ENCODE measurements around the gene SEM1.
A peak's percentile ranks its signal among the peaks of the same experiment; 100 is the strongest.
"Not testable (repeated sequence)": the region's sequence is repeated elsewhere in the genome, so short reads cannot be mapped to it uniquely, and the experiment has no call there.

Gene SEM1

DNA sequence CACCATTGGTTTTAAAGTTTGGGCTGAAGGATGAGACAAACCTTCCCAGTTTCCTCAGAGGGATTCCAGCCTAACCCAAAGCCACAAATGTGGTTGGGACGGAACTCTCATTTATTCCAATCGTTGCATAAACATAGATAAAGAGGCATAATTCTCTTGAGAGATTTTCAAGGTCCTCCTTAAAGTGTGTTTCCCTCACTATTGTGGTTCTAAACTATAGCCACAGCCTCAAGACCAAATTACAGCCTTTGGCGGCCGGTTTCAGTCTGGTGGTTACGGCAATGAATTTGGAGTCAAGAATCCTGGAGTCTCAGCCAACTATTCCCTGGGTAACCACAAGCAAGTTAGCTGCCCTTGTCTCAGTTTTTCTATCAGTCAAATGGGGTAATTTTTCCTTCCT, 42.6 kb downstream of the SEM1 start:
- TF ChIP-seq, protein P1, sequence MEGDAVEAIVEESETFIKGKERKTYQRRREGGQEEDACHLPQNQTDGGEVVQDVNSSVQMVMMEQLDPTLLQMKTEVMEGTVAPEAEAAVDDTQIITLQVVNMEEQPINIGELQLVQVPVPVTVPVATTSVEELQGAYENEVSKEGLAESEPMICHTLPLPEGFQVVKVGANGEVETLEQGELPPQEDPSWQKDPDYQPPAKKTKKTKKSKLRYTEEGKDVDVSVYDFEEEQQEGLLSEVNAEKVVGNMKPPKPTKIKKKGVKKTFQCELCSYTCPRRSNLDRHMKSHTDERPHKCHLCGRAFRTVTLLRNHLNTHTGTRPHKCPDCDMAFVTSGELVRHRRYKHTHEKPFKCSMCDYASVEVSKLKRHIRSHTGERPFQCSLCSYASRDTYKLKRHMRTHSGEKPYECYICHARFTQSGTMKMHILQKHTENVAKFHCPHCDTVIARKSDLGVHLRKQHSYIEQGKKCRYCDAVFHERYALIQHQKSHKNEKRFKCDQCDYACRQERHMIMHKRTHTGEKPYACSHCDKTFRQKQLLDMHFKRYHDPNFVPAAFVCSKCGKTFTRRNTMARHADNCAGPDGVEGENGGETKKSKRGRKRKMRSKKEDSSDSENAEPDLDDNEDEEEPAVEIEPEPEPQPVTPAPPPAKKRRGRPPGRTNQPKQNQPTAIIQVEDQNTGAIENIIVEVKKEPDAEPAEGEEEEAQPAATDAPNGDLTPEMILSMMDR (IDR thresholded peaks at IDR 0.05; ENCODE audit: low read depth, low read length, missing control alignments) = no peak
- no peak overlapping the region for H3K4me3 ChIP-seq (ENCODE audit: low read depth, low read length)
- in situ Hi-C loops (cut with HindIII; ENCODE audit: low sequenced_read_pairs) = no loop called here
- peak; percentile 82 for DNase-seq (ENCODE audit: low read depth)

DNA sequence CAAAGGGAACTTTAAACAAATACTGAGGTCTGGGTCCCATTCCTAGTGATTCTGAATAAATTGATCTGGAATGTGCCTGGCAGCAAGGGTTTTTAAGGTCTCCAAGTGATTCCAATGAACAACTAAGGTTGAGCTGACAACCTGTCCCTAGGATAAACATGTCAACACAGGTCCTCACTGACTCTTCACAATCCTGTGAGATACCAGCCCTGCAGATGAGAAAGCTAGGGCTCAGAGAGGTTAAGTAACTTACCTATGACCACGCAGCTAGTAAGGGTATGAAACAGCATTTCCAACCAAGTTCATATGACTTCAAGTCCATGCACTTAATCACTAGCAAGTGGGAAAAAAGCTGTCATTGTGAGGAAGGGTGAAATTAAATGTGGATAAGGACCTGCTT, 44.0 kb downstream of the SEM1 start:
- no peak overlapping the region for H3K4me3 ChIP-seq (ENCODE audit: low read depth, low read length)
- TF ChIP-seq, protein P1 (IDR thresholded peaks at IDR 0.05; ENCODE audit: low read depth, low read length, missing control alignments) = no peak
- no peak for DNase-seq (ENCODE audit: low read depth)
- in situ Hi-C loops (cut with HindIII; ENCODE audit: low sequenced_read_pairs) = no loop called here

DNA sequence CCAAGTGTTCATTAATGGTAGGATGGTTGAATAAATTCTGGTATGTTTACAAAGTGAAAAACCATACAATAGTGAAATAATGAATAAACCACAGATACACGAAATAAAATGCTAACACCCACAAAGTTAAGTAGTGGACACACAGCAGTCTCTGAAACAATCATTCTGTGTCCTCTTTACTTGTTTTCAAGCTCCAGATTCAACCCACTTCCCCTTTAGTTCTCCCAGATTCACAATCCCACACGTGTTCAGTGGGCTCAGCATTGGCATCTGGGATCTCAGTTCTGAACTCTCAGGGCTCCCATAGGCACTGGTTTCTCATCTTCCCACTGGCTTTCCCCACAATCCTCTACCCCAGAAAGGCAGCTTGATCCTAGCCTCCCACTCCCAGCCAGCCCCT, 44.9 kb downstream of the SEM1 start:
- in situ Hi-C loops (cut with HindIII; ENCODE audit: low sequenced_read_pairs) = no loop called here
- no peak for DNase-seq (ENCODE audit: low read depth)
- TF ChIP-seq, protein P1 (IDR thresholded peaks at IDR 0.05; ENCODE audit: low read depth, low read length, missing control alignments) = no peak
- H3K4me3 ChIP-seq (ENCODE audit: low read depth, low read length) = no peak overlapping the region

- in situ Hi-C loops (cut with HindIII; ENCODE audit: low sequenced_read_pairs) = no loop called here
- no peak for DNase-seq (ENCODE audit: low read depth)
- TF ChIP-seq, protein P1 (IDR thresholded peaks at IDR 0.05; ENCODE audit: low read depth, low read length, missing control alignments) = no peak
- H3K4me3 ChIP-seq (ENCODE audit: low read depth, low read length) = no peak overlapping the region
These were observed 45.7 kb downstream of the SEM1 start for GRCh38 chr7:96663871-96664445.

DNA sequence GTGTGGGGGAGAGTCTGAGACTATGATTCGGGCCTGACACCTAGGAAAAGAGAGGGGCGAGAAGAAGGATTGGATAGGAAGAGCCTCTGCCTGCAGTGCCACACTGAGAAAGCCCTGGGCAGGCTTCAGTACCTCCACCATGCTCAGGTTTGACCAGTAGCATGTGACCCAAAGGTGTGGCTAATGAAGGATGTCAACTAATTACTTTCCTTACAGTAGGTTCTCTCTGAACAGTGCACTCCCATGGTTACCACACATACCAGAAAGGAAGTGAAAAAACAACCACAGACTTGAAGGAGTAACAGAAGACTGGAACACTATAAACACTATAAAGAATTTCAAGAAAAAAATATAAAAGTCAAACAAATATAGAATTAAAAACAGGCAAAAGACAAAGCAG, 46.2 kb downstream of the SEM1 start:
- TF ChIP-seq, protein P1 (IDR thresholded peaks at IDR 0.05; ENCODE audit: low read depth, low read length, missing control alignments) = no peak
- H3K4me3 ChIP-seq (ENCODE audit: low read depth, low read length) = no peak overlapping the region
- in situ Hi-C loops (cut with HindIII; ENCODE audit: low sequenced_read_pairs) = no loop called here
- no peak for DNase-seq (ENCODE audit: low read depth)

DNA sequence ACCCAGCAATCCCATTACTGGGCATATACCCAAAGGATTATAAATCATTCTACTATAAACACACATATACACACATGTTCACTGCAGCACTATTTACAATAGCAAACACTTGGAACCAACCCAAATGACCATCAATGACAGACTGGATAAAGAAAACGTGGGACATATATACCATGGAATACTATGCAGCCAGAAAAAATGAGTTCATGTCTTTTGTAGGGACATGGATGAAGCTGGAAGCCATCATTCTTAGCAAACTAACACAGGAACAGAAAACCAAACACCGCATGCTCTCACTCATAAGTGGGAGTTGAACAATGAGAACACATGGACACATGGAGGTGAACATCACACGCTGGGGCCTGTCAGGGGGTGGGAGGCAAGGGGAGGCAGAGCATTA, 47.5 kb downstream of the SEM1 start:
- in situ Hi-C loops (cut with HindIII; ENCODE audit: low sequenced_read_pairs); H3K4me3 ChIP-seq (ENCODE audit: low read depth, low read length); DNase-seq (ENCODE audit: low read depth): not testable (repeated sequence)

GRCh38 chr7:96658022-96658412, 51.6 kb downstream of the SEM1 start:
- TF ChIP-seq, protein P1 (IDR thresholded peaks at IDR 0.05; ENCODE audit: low read depth, low read length, missing control alignments) = no peak
- in situ Hi-C loops (cut with HindIII; ENCODE audit: low sequenced_read_pairs) = no loop called here
- DNase-seq (ENCODE audit: low read depth) = no peak
- H3K4me3 ChIP-seq (ENCODE audit: low read depth, low read length) = no peak overlapping the region
